Neural crest cell (in vitro differentiated cells): ENCODE measurements around the gene SEC24A. TPM values are rescaled to one million over a fixed set of nuclear protein-coding genes. Genes with fewer than 3 reads are reported as not detected.
"Not testable (repeated sequence)": the region's sequence is repeated elsewhere in the genome, so short reads cannot be mapped to it uniquely, and the experiment has no call there.

ENCODE experiments used
- DNase-seq: peaks from one replicate; pipeline ENCODE4 v3.0.0; 2021; ENCODE audit warnings: low read depth, mixed read lengths, low spot score
- H3K27ac Mint-ChIP-seq: one replicate; pipeline ENCODE4 v1.8.0; 2021; ENCODE audit warnings: mild to moderate bottlenecking, mixed read lengths; ENCODE audit not compliant: unreplicated experiment
- H3K27me3 Mint-ChIP-seq: 2 replicates; pipeline ENCODE4 v1.8.0; 2021; ENCODE audit warnings: low read depth, mild to moderate bottlenecking, mixed read lengths
- H3K36me3 Mint-ChIP-seq: 2 replicates; pipeline ENCODE4 v1.8.0; 2021; ENCODE audit warnings: low read depth, mild to moderate bottlenecking, mixed read lengths
- H3K4me1 Mint-ChIP-seq: 2 replicates; pipeline ENCODE4 v1.8.0; 2021; ENCODE audit warnings: mixed read lengths
- H3K4me3 Mint-ChIP-seq: one replicate; pipeline ENCODE4 v1.8.0; 2021; ENCODE audit warnings: mild to moderate bottlenecking, mixed read lengths
- H3K9me3 Mint-ChIP-seq: 2 replicates; pipeline ENCODE4 v1.8.0; 2021; ENCODE audit warnings: mixed read lengths
- CTCF ChIP-seq: fragments of 200-600 bp; sonication (generic); conservative IDR thresholded peaks from 2 replicates; pipeline ENCODE4 v1.5.0; 2021; ENCODE audit warnings: antibody characterized with exemption, mild to moderate bottlenecking
- total RNA-seq: library from RNA; stranded (reverse); gene quantifications from 2 replicates; pipeline ENCODE4 v1.2.1, GENCODE V29; 2021

The SEC24A gene
- total RNA-seq, 1 donor from 2014 or later = 21.6 TPM

DNA sequence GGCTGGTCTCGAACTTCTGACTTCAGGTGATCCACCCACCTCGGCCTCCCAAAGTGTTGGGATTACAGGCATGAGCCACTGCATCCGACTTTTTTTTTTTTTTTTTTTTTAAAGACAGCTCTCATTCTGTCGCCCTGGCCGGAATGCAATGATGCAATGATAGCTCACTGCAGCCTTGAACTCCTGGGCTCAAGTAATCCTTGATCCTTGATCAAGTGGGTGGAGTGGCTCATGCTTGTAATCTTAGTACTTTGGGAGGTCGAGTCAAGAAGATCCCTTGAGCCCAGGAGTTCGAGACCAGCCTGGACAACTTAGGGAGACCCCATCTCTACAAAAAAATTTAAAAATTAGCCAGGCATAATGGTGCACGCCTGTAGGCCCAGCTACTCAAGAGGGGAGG lies 8.1 kb downstream of the SEC24A start:
- Mint-ChIP-seq H3K27ac (no peak overlapping the region), H3K9me3 (no peaks in the 10 kb centered on the region), H3K27me3 (no peaks in the 10 kb centered on the region), H3K36me3 (peaks cover 4% of the 10 kb centered on the region), H3K4me1 (no peaks in the 10 kb centered on the region), H3K4me3 (no peak overlapping the region)
- no peak for DNase-seq
- TF ChIP-seq CTCF = no peak

- Mint-ChIP-seq H3K27ac (no peak overlapping the region), H3K4me3 (no peak overlapping the region), H3K27me3 (no peaks in the 10 kb centered on the region), H3K36me3 (peaks cover 9% of the 10 kb centered on the region), H3K4me1 (no peaks in the 10 kb centered on the region), H3K9me3 (no peaks in the 10 kb centered on the region)
- DNase-seq = no peak
- no peak for TF ChIP-seq CTCF
Measured at GRCh38 chr5:134659456-134659855, 10.9 kb downstream of the SEC24A start.

DNA sequence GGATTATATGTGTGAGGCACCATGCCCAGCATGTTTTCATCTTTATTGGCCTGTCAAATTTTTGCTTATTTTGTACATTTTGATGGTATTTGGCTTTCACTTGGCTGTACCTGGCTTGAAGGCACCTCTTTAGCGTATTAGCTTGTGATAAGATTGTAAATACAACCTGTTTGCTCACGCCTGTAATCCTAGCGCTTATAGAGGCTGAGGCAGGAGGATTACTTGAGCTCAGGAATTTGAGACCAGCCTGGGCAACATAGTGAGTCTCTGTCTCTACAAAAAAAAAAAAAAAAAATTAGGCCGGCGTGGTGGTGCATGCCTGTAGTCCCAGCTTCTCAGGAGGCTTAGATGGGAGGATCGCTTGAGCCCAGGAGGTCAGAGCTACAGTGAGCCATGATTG lies 11.3 kb downstream of the SEC24A start:
- H3K9me3 Mint-ChIP-seq = no peaks in the 10 kb centered on the region
- no peak for DNase-seq
- H3K27ac Mint-ChIP-seq = no peak overlapping the region
- H3K4me1 Mint-ChIP-seq = no peaks in the 10 kb centered on the region
- TF ChIP-seq CTCF = no peak
- H3K4me3 Mint-ChIP-seq = no peak overlapping the region
- peaks cover 9% of the 10 kb centered on the region for H3K36me3 Mint-ChIP-seq
- H3K27me3 Mint-ChIP-seq = no peaks in the 10 kb centered on the region

DNA sequence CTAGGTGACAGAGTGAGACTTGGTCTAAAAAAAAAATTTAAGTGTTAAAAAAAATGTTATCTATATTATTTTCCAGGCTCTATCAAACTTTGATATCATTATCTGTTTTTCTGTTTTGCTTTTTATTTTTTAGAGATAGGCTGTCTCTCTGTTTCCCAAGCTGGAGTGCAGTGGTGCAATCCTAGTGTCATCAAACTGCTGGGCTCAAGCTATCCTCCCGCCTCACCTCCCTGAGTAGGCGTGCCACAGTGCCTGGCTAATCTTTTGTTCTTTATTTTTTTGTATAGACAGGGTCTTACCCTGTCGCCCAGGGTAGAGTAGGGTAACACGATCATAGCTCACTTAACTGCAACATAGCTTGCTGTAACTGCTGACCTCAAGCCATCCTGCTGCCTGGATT lies 14.4 kb downstream of the SEC24A start:
- H3K36me3 Mint-ChIP-seq = peaks cover 11% of the 10 kb centered on the region

GRCh38 chr5:134664448-134664847 lies 15.9 kb downstream of the SEC24A start:
- H3K4me3 Mint-ChIP-seq = no peak overlapping the region
- no peak for DNase-seq
- no peaks in the 10 kb centered on the region for H3K27me3 Mint-ChIP-seq
- no peak overlapping the region for H3K27ac Mint-ChIP-seq
- no peaks in the 10 kb centered on the region for H3K9me3 Mint-ChIP-seq
- no peaks in the 10 kb centered on the region for H3K4me1 Mint-ChIP-seq
- peaks cover 11% of the 10 kb centered on the region for H3K36me3 Mint-ChIP-seq
- TF ChIP-seq CTCF = no peak

More for the DNA sequence above, 14.4 kb downstream of the SEC24A start:
- Mint-ChIP-seq H3K27ac (no peak overlapping the region), H3K4me3 (no peak overlapping the region), H3K4me1 (no peaks in the 10 kb centered on the region), H3K27me3 (no peaks in the 10 kb centered on the region), H3K9me3 (no peaks in the 10 kb centered on the region)
- no peak for DNase-seq
- TF ChIP-seq CTCF = no peak

- H3K27me3 Mint-ChIP-seq, H3K9me3 Mint-ChIP-seq, H3K4me3 Mint-ChIP-seq, H3K27ac Mint-ChIP-seq, H3K36me3 Mint-ChIP-seq, DNase-seq, H3K4me1 Mint-ChIP-seq: not testable (repeated sequence)
Measured at GRCh38 chr5:134673546-134673945, 25.0 kb downstream of the SEC24A start.

DNA sequence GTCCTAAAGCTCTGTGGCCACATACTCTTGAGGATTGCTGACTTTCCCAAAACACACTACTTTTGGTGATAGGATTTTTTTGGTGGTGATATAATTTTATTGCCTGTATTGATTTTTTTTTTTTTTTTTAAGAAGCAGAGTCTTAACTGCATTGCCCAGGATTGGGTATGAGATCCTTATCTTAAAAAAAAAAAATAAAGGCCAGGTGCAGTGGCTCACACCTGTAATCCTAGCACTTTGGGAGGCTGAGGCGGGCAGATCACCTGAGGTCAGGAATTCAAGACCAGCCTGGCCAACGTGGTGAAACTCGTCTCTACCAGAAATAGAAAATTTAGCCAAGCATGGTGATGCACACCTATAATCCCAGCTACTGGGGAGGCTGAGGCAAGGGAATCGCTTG lies 28.8 kb downstream of the SEC24A start:
- H3K27ac Mint-ChIP-seq, H3K27me3 Mint-ChIP-seq, H3K4me1 Mint-ChIP-seq, H3K9me3 Mint-ChIP-seq, H3K4me3 Mint-ChIP-seq, DNase-seq, H3K36me3 Mint-ChIP-seq: not testable (repeated sequence)

DNA sequence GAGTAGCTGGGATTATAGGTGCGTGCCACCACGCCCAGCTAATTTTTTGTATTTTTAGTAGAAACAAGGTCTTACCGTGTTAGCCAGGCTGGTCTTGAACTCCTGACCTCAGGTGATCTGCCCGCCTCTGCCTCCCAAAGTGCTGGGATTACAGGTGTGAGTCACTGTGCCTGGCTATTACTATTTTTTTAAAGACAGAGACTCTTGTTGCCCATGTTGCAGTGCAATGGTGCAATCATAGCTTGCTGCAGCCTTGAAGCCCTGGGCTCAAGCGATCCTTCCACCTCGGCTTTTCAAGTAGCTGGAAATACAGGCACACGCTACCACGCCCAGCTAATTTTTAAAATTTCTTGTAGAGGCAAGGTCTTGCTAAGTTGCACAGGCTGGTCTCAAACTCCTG lies 41.6 kb downstream of the SEC24A start:
- H3K27ac Mint-ChIP-seq, H3K4me3 Mint-ChIP-seq, H3K9me3 Mint-ChIP-seq, H3K4me1 Mint-ChIP-seq, DNase-seq, H3K27me3 Mint-ChIP-seq: not testable (repeated sequence)
- H3K36me3 Mint-ChIP-seq = peaks cover 20% of the 10 kb centered on the region
